PC-3 (cell line): ENCODE results near the gene MYL2.

Experiments used
- EZH2 ChIP-seq: fragments of 300-600 bp; sonication (generic); IDR thresholded peaks from one replicate; pipeline ENCODE4 v1.6.1; 2017; ENCODE audit warnings: antibody characterized with exemption, mild to moderate bottlenecking, low read length; ENCODE audit not compliant: unreplicated experiment
- EZH2phosphoT487 ChIP-seq: fragments of 300-600 bp; sonication (generic); IDR thresholded peaks from 2 replicates; pipeline ENCODE4 v1.6.1; 2018; ENCODE audit warnings: mild to moderate bottlenecking, antibody characterized with exemption, low read length, borderline replicate concordance
- TF ChIP-seq, protein P1 (sequence below): fragments of 300-600 bp; sonication (generic); conservative IDR thresholded peaks from 2 replicates; pipeline ENCODE4 v1.5.1; 2017; ENCODE audit warnings: antibody characterized with exemption, low read depth, mild to moderate bottlenecking, low read length

DNA sequence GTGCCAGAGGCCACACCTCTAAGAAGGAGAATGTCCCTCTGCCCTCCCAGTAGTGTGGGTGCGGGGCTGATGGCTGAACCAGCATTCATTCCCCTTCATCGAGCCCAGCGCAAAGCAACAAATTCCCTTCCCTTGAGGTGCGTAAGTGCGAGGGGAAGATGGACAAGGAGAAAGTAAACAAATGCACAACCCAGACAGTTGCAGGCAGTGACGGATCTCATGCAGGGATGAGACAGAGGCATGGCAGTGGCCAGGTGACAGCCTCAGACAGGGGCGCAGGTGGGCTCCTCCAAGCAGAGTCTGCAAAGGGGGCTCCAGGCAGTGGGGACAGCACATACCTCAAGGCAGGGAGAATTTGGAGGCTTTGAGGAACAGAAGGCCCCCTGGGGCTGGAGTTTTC lies 2.3 kb upstream of the MYL2 start:
- TF ChIP-seq, protein P1, sequence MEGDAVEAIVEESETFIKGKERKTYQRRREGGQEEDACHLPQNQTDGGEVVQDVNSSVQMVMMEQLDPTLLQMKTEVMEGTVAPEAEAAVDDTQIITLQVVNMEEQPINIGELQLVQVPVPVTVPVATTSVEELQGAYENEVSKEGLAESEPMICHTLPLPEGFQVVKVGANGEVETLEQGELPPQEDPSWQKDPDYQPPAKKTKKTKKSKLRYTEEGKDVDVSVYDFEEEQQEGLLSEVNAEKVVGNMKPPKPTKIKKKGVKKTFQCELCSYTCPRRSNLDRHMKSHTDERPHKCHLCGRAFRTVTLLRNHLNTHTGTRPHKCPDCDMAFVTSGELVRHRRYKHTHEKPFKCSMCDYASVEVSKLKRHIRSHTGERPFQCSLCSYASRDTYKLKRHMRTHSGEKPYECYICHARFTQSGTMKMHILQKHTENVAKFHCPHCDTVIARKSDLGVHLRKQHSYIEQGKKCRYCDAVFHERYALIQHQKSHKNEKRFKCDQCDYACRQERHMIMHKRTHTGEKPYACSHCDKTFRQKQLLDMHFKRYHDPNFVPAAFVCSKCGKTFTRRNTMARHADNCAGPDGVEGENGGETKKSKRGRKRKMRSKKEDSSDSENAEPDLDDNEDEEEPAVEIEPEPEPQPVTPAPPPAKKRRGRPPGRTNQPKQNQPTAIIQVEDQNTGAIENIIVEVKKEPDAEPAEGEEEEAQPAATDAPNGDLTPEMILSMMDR: no peak
- TF ChIP-seq EZH2 (no peak), EZH2phosphoT487 (no peak)
